H1 (cell line): ENCODE measurements around the gene CPED1. TPM values are rescaled to one million over a fixed set of nuclear protein-coding genes. Genes with fewer than 3 reads are reported as not detected.

Experiments
- CTCF ChIA-PET: fragments of 300-600 bp; sonication (Branson Sonifier 250); formaldehyde crosslinking; loops from one replicate; lab custom pipeline; 2021; ENCODE audit not compliant: partially characterized antibody; lab: Charles Lee
- POLR2A ChIA-PET: fragments of 300-600 bp; sonication (Branson Sonifier 250); formaldehyde crosslinking; loops from one replicate; lab custom pipeline; 2021; ENCODE audit warnings: inconsistent platforms; ENCODE audit not compliant: partially characterized antibody; lab: Charles Lee
- DNase-seq, 2 experiments: peaks; one replicate each; pipeline versions ENCODE4 v3.0.0 to v3.0.0-alpha.2; 2010 to 2022; ENCODE audit warnings: low spot score in 2 of 2, low read depth in 1 of 2, mixed read lengths in 1 of 2
- FAIRE-seq: peaks from 2 replicates; lab custom pipeline; 2011; peaks lifted over from hg19 to GRCh38; lab: Jason Lieb, UNC
- H2AFZ ChIP-seq: 2 replicates; pipeline ENCODE4 v1.8.1; 2012; ENCODE audit warnings: low read length, inconsistent platforms
- H2AK5ac ChIP-seq: 2 replicates; pipeline ENCODE4 v1.6.1; 2013; ENCODE audit warnings: low read depth, low read length
- H2BK120ac ChIP-seq: replicated peaks from 2 replicates; pipeline ENCODE3; 2013; ENCODE audit warnings: low read depth, low read length, inconsistent platforms
- H2BK12ac ChIP-seq: 2 replicates; pipeline ENCODE4 v1.6.1; 2013; ENCODE audit warnings: low read depth, low read length
- H2BK15ac ChIP-seq: 2 replicates; pipeline ENCODE4 v1.6.1; 2013; ENCODE audit warnings: low read length
- H2BK20ac ChIP-seq: 2 replicates; pipeline ENCODE4 v1.6.1; 2013; ENCODE audit warnings: low read length
- H2BK5ac ChIP-seq: 2 replicates; pipeline ENCODE4 v1.6.1; 2013; ENCODE audit warnings: low read depth, low read length
- H3K14ac ChIP-seq: 2 replicates; pipeline ENCODE4 v1.6.1; 2013; ENCODE audit warnings: inconsistent platforms; ENCODE audit not compliant: insufficient read length
- H3K18ac ChIP-seq: 2 replicates; pipeline ENCODE4 v1.6.1; 2013; ENCODE audit warnings: low read length; ENCODE audit errors: extremely low read depth
- H3K23ac ChIP-seq: 2 replicates; pipeline ENCODE4 v1.6.1; 2013; ENCODE audit warnings: inconsistent platforms; ENCODE audit not compliant: insufficient read length
- H3K23me2 ChIP-seq: 2 replicates; pipeline ENCODE4 v1.6.1; 2013; ENCODE audit warnings: low read depth, low read length
- H3K27ac ChIP-seq: 2 replicates; pipeline ENCODE4 v1.6.1; 2011; ENCODE audit warnings: low read depth, low read length, inconsistent platforms
- H3K27me3 ChIP-seq, 4 experiments: replicated peaks in 1 of 4; 1 replicate in 1 of 4; 2 replicates in 3 of 4; pipeline versions ENCODE4 v1.6.1 to v1.8.1; 2011 to 2013; ENCODE audit warnings: low read length in 3 of 4, mild to moderate bottlenecking in 3 of 4, inconsistent platforms in 2 of 4, mixed read lengths in 2 of 4, moderate library complexity in 1 of 4; ENCODE audit not compliant: control insufficient read depth in 3 of 4, insufficient read depth in 3 of 4; ENCODE audit errors: extremely low read depth in 1 of 4
- H3K36me3 ChIP-seq, 4 experiments: 2 replicates each; pipeline versions ENCODE4 v1.6.1 to v1.8.1; 2011 to 2013; ENCODE audit warnings: mild to moderate bottlenecking in 4 of 4, low read length in 3 of 4, moderate library complexity in 2 of 4, control low read depth in 1 of 4, inconsistent platforms in 1 of 4; ENCODE audit not compliant: insufficient read depth in 4 of 4, control insufficient read depth in 2 of 4
- H3K4ac ChIP-seq: replicated peaks from 2 replicates; pipeline ENCODE3; 2013; ENCODE audit warnings: low read length, low read depth, mixed read lengths, inconsistent platforms; ENCODE audit not compliant: insufficient read length
- H3K4me1 ChIP-seq, 4 experiments: replicated peaks in 1 of 4; 1 replicate in 1 of 4; 2 replicates in 3 of 4; pipeline versions ENCODE4 v1.6.1 to v1.8.1; 2011 to 2013; ENCODE audit warnings: low read length in 3 of 4, inconsistent platforms in 2 of 4, mixed read lengths in 1 of 4; ENCODE audit not compliant: insufficient read depth in 4 of 4, control insufficient read depth in 3 of 4
- H3K4me2 ChIP-seq, 2 experiments: 2 replicates each; pipeline versions ENCODE4 v1.6.1 to v1.8.1; 2011 to 2013; ENCODE audit warnings: low read depth in 2 of 2, low read length in 2 of 2, control low read depth in 1 of 2, inconsistent platforms in 1 of 2, mild to moderate bottlenecking in 1 of 2; ENCODE audit not compliant: insufficient read depth in 1 of 2
- H3K4me3 ChIP-seq, 4 experiments: fragments of 200-600, 300-600 bp in 1 of 4; sonication (generic), shearing (Covaris generic), sonication (Bioruptor Twin) in 1 of 4; 2 replicates each; pipeline versions ENCODE4 v1.5.1 to v1.8.1; 2011 to 2016; ENCODE audit warnings: low read length in 4 of 4, low read depth in 3 of 4, control low read depth in 2 of 4, inconsistent platforms in 2 of 4, mild to moderate bottlenecking in 2 of 4, mixed read lengths in 1 of 4, moderate library complexity in 1 of 4; ENCODE audit not compliant: insufficient read depth in 2 of 4; ENCODE audit errors: extremely low read depth in 1 of 4
- H3K56ac ChIP-seq: replicated peaks from 2 replicates; pipeline ENCODE3; 2013; ENCODE audit warnings: low read depth, mild to moderate bottlenecking, mixed read lengths, low read length, inconsistent platforms; ENCODE audit not compliant: insufficient read length
- H3K79me1 ChIP-seq: 2 replicates; pipeline ENCODE4 v1.6.1; 2013; ENCODE audit warnings: low read depth, low read length, control low read depth
- H3K79me2 ChIP-seq, 2 experiments: 2 replicates each; pipeline versions ENCODE4 v1.6.1 to v1.8.1; 2012 to 2013; ENCODE audit warnings: low read length in 2 of 2, mild to moderate bottlenecking in 2 of 2, inconsistent platforms in 1 of 2; ENCODE audit not compliant: insufficient read depth in 2 of 2, control insufficient read depth in 1 of 2
- H3K9ac ChIP-seq, 4 experiments: replicated peaks in 1 of 4; 1 replicate in 1 of 4; 2 replicates in 3 of 4; pipeline versions ENCODE4 v1.6.1 to v1.8.1; 2011 to 2013; ENCODE audit warnings: low read depth in 3 of 4, low read length in 3 of 4, control low read depth in 2 of 4, mild to moderate bottlenecking in 2 of 4, moderate library complexity in 2 of 4, inconsistent platforms in 1 of 4; ENCODE audit errors: extremely low read depth in 1 of 4
- H3K9me3 ChIP-seq, 2 experiments: 2 replicates each; pipeline versions ENCODE4 v1.6.1 to v1.8.1; 2012 to 2013; ENCODE audit warnings: mild to moderate bottlenecking in 2 of 2, moderate library complexity in 2 of 2, control low read depth in 1 of 2, inconsistent platforms in 1 of 2, low read depth in 1 of 2, low read length in 1 of 2, mixed read lengths in 1 of 2; ENCODE audit not compliant: insufficient read depth in 2 of 2
- H4K20me1 ChIP-seq, 2 experiments: replicated peaks in 1 of 2; 2 replicates each; pipeline versions ENCODE3 to v1.8.1; 2011 to 2013; ENCODE audit warnings: inconsistent platforms in 2 of 2, low read length in 2 of 2, mild to moderate bottlenecking in 1 of 2; ENCODE audit not compliant: insufficient read depth in 2 of 2, control insufficient read depth in 1 of 2
- H4K5ac ChIP-seq: 2 replicates; pipeline ENCODE4 v1.6.1; 2013; ENCODE audit warnings: low read length, low read depth, mixed read lengths, inconsistent platforms; ENCODE audit not compliant: insufficient read length
- H4K8ac ChIP-seq: 2 replicates; pipeline ENCODE4 v1.8.0; 2013; ENCODE audit warnings: mild to moderate bottlenecking, moderate library complexity, low read length, inconsistent platforms; ENCODE audit not compliant: insufficient read depth; ENCODE audit errors: extremely low read depth
- H4K91ac ChIP-seq: replicated peaks from 2 replicates; pipeline ENCODE3; 2013; ENCODE audit warnings: low read length, mixed read lengths, inconsistent platforms; ENCODE audit not compliant: insufficient read length
- CEBPB ChIP-seq: IDR thresholded peaks from 2 replicates; pipeline ENCODE4 v1.6.1; 2012; ENCODE audit warnings: low read depth, low read length
- CTBP2 ChIP-seq: IDR thresholded peaks from 2 replicates; pipeline ENCODE4 v1.7.0; 2011; ENCODE audit warnings: borderline replicate concordance, mild to moderate bottlenecking, moderate library complexity, mixed read lengths, low read length; ENCODE audit not compliant: insufficient read depth, insufficient read length
- CTCF ChIP-seq, 3 experiments: IDR thresholded peaks; 1 replicate in 2 of 3; 2 replicates in 1 of 3; pipeline versions ENCODE4 v1.5.1 to v1.6.1; 2011; ENCODE audit warnings: low read length in 3 of 3, mild to moderate bottlenecking in 3 of 3, inconsistent platforms in 2 of 3, low read depth in 1 of 3, moderate library complexity in 1 of 3; ENCODE audit not compliant: insufficient read depth in 1 of 3; ENCODE audit errors: control extremely low read depth in 1 of 3
- POLR2A ChIP-seq, 2 experiments: IDR thresholded peaks; 1 replicate in 1 of 2; 2 replicates in 1 of 2; pipeline ENCODE4 v1.6.1; 2011; ENCODE audit warnings: low read depth in 2 of 2, low read length in 2 of 2, mild to moderate bottlenecking in 2 of 2; ENCODE audit errors: control extremely low read depth in 1 of 2
- POLR2AphosphoS5 ChIP-seq: IDR thresholded peaks from 2 replicates; pipeline ENCODE4 v1.6.1; 2011; ENCODE audit warnings: low read depth, low read length
- WGBS, 2 experiments: shearing (Covaris generic) in 1 of 2; methylation state at CpG; one replicate each; pipeline versions ENCODE4 v1.1.6 to v1.1.7; 2013 to 2015; ENCODE audit warnings: low lambda C conversion rate in 2 of 2, mixed read lengths in 2 of 2, inconsistent platforms in 1 of 2, low coverage in 1 of 2, missing lambda C conversion rate in 1 of 2; ENCODE audit not compliant: insufficient replicate concordance in 2 of 2, insufficient coverage in 1 of 2, insufficient read length in 1 of 2; ENCODE audit errors: extremely low coverage in 1 of 2, missing lambda C conversion rate in 1 of 2; 5-methylcytosine and 5-hydroxymethylcytosine counted together
- polyA plus RNA-seq, 7 experiments: library from polyadenylated mRNA; depleted of rRNA in 3 of 7; stranded (reverse) in 5 of 7; unstranded in 2 of 7; fragments of >200 nt in 5 of 7; fragments of 200-250 nt in 2 of 7; gene quantifications; 1 replicate in 5 of 7; 2 replicates in 1 of 7; 4 replicates in 1 of 7; pipeline versions ENCODE4 v1.2.1 to v1.2.3, GENCODE V29; 2011 to 2013; ENCODE audit warnings: missing spikeins in 2 of 7, mixed read lengths in 2 of 7
- total RNA-seq: library from RNA; stranded (reverse); fragmentation: NEBNext Ultra II Directional; extraction: Animal tissue kit (Norgen Biotek cat#: 25700); gene quantifications from 2 replicates; pipeline ENCODE4 v1.2.1, GENCODE V29; 2021

The CPED1 gene
- total and polyA plus RNA-seq, 2 of the 8 experiments (the other 6 are each of a cell fraction or from before 2014, with no cell fraction given), result 0.08 to 0.39 TPM

- H2AFZ ChIP-seq, result no peak overlapping the region
Measured at GRCh38 chr7:121178869-121179497, 190.5 kb downstream of the CPED1 start.

More at GRCh38 chr7:121178869-121179497, 190.5 kb downstream of the CPED1 start:
- H3K79me1 ChIP-seq, result no peaks in the 10 kb centered on the region
- no peak overlapping the region for H3K4ac ChIP-seq
- H2BK20ac ChIP-seq, result no peak overlapping the region
- no peak overlapping the region for H2BK12ac ChIP-seq
- H4K5ac ChIP-seq, result no peak overlapping the region
- H3K9ac ChIP-seq, result no peak overlapping the region
- no peak overlapping the region for H3K4me3 ChIP-seq
- H3K36me3 ChIP-seq, result no peaks in the 10 kb centered on the region
- POLR2A ChIA-PET, result no interaction called here
- H3K4me2 ChIP-seq, result no peak overlapping the region
- H3K56ac ChIP-seq, result no peak overlapping the region
- H2BK5ac ChIP-seq, result no peak overlapping the region
- no peaks in the 10 kb centered on the region for H3K23me2 ChIP-seq
- H2AK5ac ChIP-seq, result no peak overlapping the region
- H2BK15ac ChIP-seq, result no peak overlapping the region
- H4K8ac ChIP-seq, result no peak overlapping the region
- 77% methylated on average over 2 of the region's 2 CpGs; no CpG with 5 or more reads in 1 of the 2 experiments for WGBS, 2 experiments
- H3K4me1 ChIP-seq, result no peaks in the 10 kb centered on the region
- no peaks in the 10 kb centered on the region for H3K79me2 ChIP-seq
- no peak for DNase-seq
- no peak for FAIRE-seq
- H4K91ac ChIP-seq, result no peak overlapping the region
- no peak overlapping the region for H3K27ac ChIP-seq
- no peak overlapping the region for H3K18ac ChIP-seq
- H4K20me1 ChIP-seq, result no peaks in the 10 kb centered on the region
- H2BK120ac ChIP-seq, result no peak overlapping the region
- CTCF ChIA-PET, result interaction anchor here (1.5 kb wide), 1 partner anchor 11 kb away, joined by 4 read pairs; no protein-coding TSS in a partner anchor
- TF ChIP-seq POLR2AphosphoS5 (no peak), POLR2A (IDR thresholded peaks at IDR 0.05; ENCODE audit: control extremely low read depth in 1 of 2, low read depth in 2 of 2, low read length in 2 of 2) (no peak), CTBP2 (no peak), CTCF (IDR thresholded peaks at IDR 0.05; ENCODE audit: control extremely low read depth in 1 of 3, insufficient read depth in 1 of 3, low read depth in 1 of 3, low read length in 3 of 3) (no peak), CEBPB (no peak)
- H3K14ac ChIP-seq, result no peak overlapping the region
- H3K27me3 ChIP-seq, result no peaks in the 10 kb centered on the region
- H3K9me3 ChIP-seq, result no peaks in the 10 kb centered on the region
- no peak overlapping the region for H3K23ac ChIP-seq
